IMR-90 (cell line): ENCODE results near the gene CST9. TPM values are rescaled to one million over a fixed set of nuclear protein-coding genes. Genes with fewer than 3 reads are reported as not detected.

Experiments
- ATAC-seq: fragments of 200-7000 bp; cut with Tn5 transposase; 2 replicates; pipeline ENCODE4 v1.9.1; 2020; ENCODE audit warnings: low read depth, mild to moderate bottlenecking, moderate library complexity
- BruUV-seq: library from RNA; stranded (reverse); fragments of 400-500 nt; replicated peaks from 2 replicates; lab custom pipeline; 2021; lab: Mats Ljungman, UMichigan
- CTCF ChIA-PET: fragments of 300-600 bp; formaldehyde crosslinking; extraction: SDS; loops from one replicate; lab custom pipeline; 2021; ENCODE audit warnings: antibody characterized with exemption; lab: Yijun Ruan, JAX
- POLR2A ChIA-PET: fragments of 300-600 bp; sonication (Branson Sonifier 250); formaldehyde crosslinking; loops from one replicate; lab custom pipeline; 2022; ENCODE audit warnings: antibody characterized with exemption; ENCODE audit not compliant: unreplicated experiment; lab: Charles Lee
- DNase-seq: peaks from one replicate; pipeline ENCODE4 v3.0.0; 2013
- H2AFZ ChIP-seq: replicated peaks from 2 replicates; pipeline ENCODE3; 2013; ENCODE audit warnings: low read length, mild to moderate bottlenecking; ENCODE audit not compliant: poor library complexity
- H2AK5ac ChIP-seq: 2 replicates; pipeline ENCODE4 v1.6.1; 2013; ENCODE audit warnings: low read depth, low read length, inconsistent platforms
- H2AK9ac ChIP-seq: replicated peaks from 2 replicates; pipeline ENCODE3; 2013; ENCODE audit warnings: mild to moderate bottlenecking, low read depth, low read length, moderate library complexity; ENCODE audit not compliant: poor library complexity
- H2BK120ac ChIP-seq: 2 replicates; pipeline ENCODE4 v1.6.1; 2013; ENCODE audit warnings: low read depth, low read length, inconsistent platforms
- H2BK15ac ChIP-seq: 3 replicates; pipeline ENCODE4 v1.6.1; 2013; ENCODE audit warnings: low read depth, low read length, inconsistent platforms
- H2BK20ac ChIP-seq: 2 replicates; pipeline ENCODE4 v1.6.1; 2013; ENCODE audit warnings: low read depth, mild to moderate bottlenecking, inconsistent platforms, low read length, moderate library complexity
- H2BK5ac ChIP-seq: 2 replicates; pipeline ENCODE4 v1.6.1; 2013; ENCODE audit warnings: mild to moderate bottlenecking, low read depth, low read length, inconsistent platforms; ENCODE audit not compliant: poor library complexity, severe bottlenecking
- H3K14ac ChIP-seq: replicated peaks from 2 replicates; pipeline ENCODE4 v1.6.1; 2013; ENCODE audit warnings: low read depth, low read length, inconsistent platforms
- H3K18ac ChIP-seq: 2 replicates; pipeline ENCODE4 v1.6.1; 2013; ENCODE audit warnings: low read depth, low read length, control low read depth
- H3K23ac ChIP-seq: 2 replicates; pipeline ENCODE4 v1.6.1; 2013; ENCODE audit warnings: low read depth, low read length, inconsistent platforms
- H3K27ac ChIP-seq: 2 replicates; pipeline ENCODE4 v1.5.1; 2013; ENCODE audit warnings: mild to moderate bottlenecking, control low read depth, low read length; ENCODE audit not compliant: insufficient read depth
- H3K27me3 ChIP-seq: 2 replicates; pipeline ENCODE4 v1.6.1; 2013; ENCODE audit warnings: low read length; ENCODE audit not compliant: control insufficient read depth, insufficient read depth
- H3K36me3 ChIP-seq: 2 replicates; pipeline ENCODE4 v1.6.1; 2013; ENCODE audit warnings: low read length, mixed read lengths; ENCODE audit not compliant: control insufficient read depth, insufficient read depth
- H3K4ac ChIP-seq: 2 replicates; pipeline ENCODE4 v1.6.1; 2013; ENCODE audit warnings: low read depth, low read length, inconsistent platforms
- H3K4me1 ChIP-seq: 2 replicates; pipeline ENCODE4 v1.6.1; 2013; ENCODE audit warnings: low read length, mixed read lengths; ENCODE audit not compliant: control insufficient read depth, insufficient read depth
- H3K4me2 ChIP-seq: 2 replicates; pipeline ENCODE4 v1.6.1; 2013; ENCODE audit warnings: low read depth, mild to moderate bottlenecking, control low read depth, low read length, moderate library complexity
- H3K4me3 ChIP-seq: 2 replicates; pipeline ENCODE4 v1.5.1; 2013; ENCODE audit warnings: low read depth, mild to moderate bottlenecking, control low read depth, low read length, moderate library complexity; ENCODE audit not compliant: insufficient read depth
- H3K56ac ChIP-seq: 2 replicates; pipeline ENCODE4 v1.6.1; 2013; ENCODE audit warnings: low read length, inconsistent platforms; ENCODE audit not compliant: insufficient read depth; ENCODE audit errors: extremely low read depth
- H3K79me1 ChIP-seq, 2 experiments: 2 replicates each; pipeline ENCODE4 v1.6.1; 2013; ENCODE audit warnings: low read length in 2 of 2, inconsistent platforms in 1 of 2, low read depth in 1 of 2
- H3K9ac ChIP-seq: 2 replicates; pipeline ENCODE4 v1.6.1; 2013; ENCODE audit warnings: low read depth, low read length, control low read depth
- H3K9me1 ChIP-seq: 2 replicates; pipeline ENCODE4 v1.6.1; 2013; ENCODE audit warnings: low read length, inconsistent platforms; ENCODE audit not compliant: insufficient read depth
- H3K9me3 ChIP-seq: 2 replicates; pipeline ENCODE4 v1.6.1; 2013; ENCODE audit warnings: low read length; ENCODE audit not compliant: control insufficient read depth, insufficient read depth
- H4K20me1 ChIP-seq: 2 replicates; pipeline ENCODE4 v1.6.1; 2013; ENCODE audit warnings: low read length, inconsistent platforms; ENCODE audit not compliant: insufficient read depth
- H4K5ac ChIP-seq: 2 replicates; pipeline ENCODE4 v1.6.1; 2013; ENCODE audit warnings: mild to moderate bottlenecking, low read depth, low read length, control low read depth
- H4K8ac ChIP-seq, 2 experiments: 2 replicates each; pipeline ENCODE4 v1.6.1; 2013; ENCODE audit warnings: low read depth in 2 of 2, low read length in 2 of 2, control low read depth in 1 of 2, inconsistent platforms in 1 of 2
- H4K91ac ChIP-seq: 2 replicates; pipeline ENCODE4 v1.6.1; 2013; ENCODE audit warnings: low read depth, low read length, inconsistent platforms; ENCODE audit not compliant: insufficient read depth
- BHLHE40 ChIP-seq: fragments of 150-350 bp; IDR thresholded peaks from 2 replicates; pipeline ENCODE4 v1.6.1; 2016; ENCODE audit warnings: mild to moderate bottlenecking, low read depth, low read length
- CEBPB ChIP-seq: IDR thresholded peaks from 2 replicates; pipeline ENCODE4 v1.6.1; 2012; ENCODE audit warnings: low read depth, low read length, improper control_type of control experiment
- CHD1 ChIP-seq: IDR thresholded peaks from 2 replicates; pipeline ENCODE4 v1.6.1; 2012; ENCODE audit warnings: low read depth, low read length, improper control_type of control experiment
- FOS ChIP-seq: fragments of 150-350 bp; IDR thresholded peaks from 2 replicates; pipeline ENCODE4 v1.6.1; 2016; ENCODE audit warnings: low read depth, low read length
- MAFK ChIP-seq: IDR thresholded peaks from 2 replicates; pipeline ENCODE4 v1.6.1; 2012; ENCODE audit warnings: low read depth, low read length, improper control_type of control experiment
- MAZ ChIP-seq: IDR thresholded peaks from 2 replicates; pipeline ENCODE4 v1.6.1; 2012; ENCODE audit warnings: low read depth, mild to moderate bottlenecking, low read length, improper control_type of control experiment, moderate library complexity, borderline replicate concordance
- MXI1 ChIP-seq: IDR thresholded peaks from 2 replicates; pipeline ENCODE4 v1.6.1; 2012; ENCODE audit warnings: low read depth, mild to moderate bottlenecking, low read length, moderate library complexity, borderline replicate concordance
- NFE2L2 ChIP-seq: fragments of 150-350 bp; IDR thresholded peaks from 2 replicates; pipeline ENCODE4 v1.6.1; 2016; ENCODE audit warnings: low read depth, mild to moderate bottlenecking, low read length
- POLR2A ChIP-seq: IDR thresholded peaks from 2 replicates; pipeline ENCODE4 v1.6.1; 2012; ENCODE audit warnings: mild to moderate bottlenecking, low read depth, low read length
- RAD21 ChIP-seq: IDR thresholded peaks from 2 replicates; pipeline ENCODE4 v1.6.1; 2012; ENCODE audit warnings: low read length, improper control_type of control experiment
- RCOR1 ChIP-seq: IDR thresholded peaks from 2 replicates; pipeline ENCODE4 v1.6.1; 2012; ENCODE audit warnings: mild to moderate bottlenecking, low read length, improper control_type of control experiment; ENCODE audit not compliant: insufficient replicate concordance
- RFX5 ChIP-seq: IDR thresholded peaks from 2 replicates; pipeline ENCODE4 v1.8.0; 2012; ENCODE audit warnings: low read depth, mild to moderate bottlenecking, low read length, moderate library complexity
- SMC3 ChIP-seq: fragments of 150-350 bp; IDR thresholded peaks from 2 replicates; pipeline ENCODE4 v1.6.1; 2016; ENCODE audit warnings: low read depth, mild to moderate bottlenecking, antibody characterized with exemption, low read length, moderate library complexity
- USF2 ChIP-seq: fragments of 150-350 bp; IDR thresholded peaks from 2 replicates; pipeline ENCODE4 v1.6.1; 2017; ENCODE audit warnings: mild to moderate bottlenecking, antibody characterized with exemption, low read length, low read depth
- WGBS, 2 experiments: methylation state at CpG; one replicate each; pipeline versions ENCODE4 v1.1.5 to v1.1.7; 2013; ENCODE audit warnings: missing lambda C conversion rate in 2 of 2; ENCODE audit not compliant: insufficient read length in 1 of 2; ENCODE audit errors: extremely low coverage in 2 of 2; 5-methylcytosine and 5-hydroxymethylcytosine counted together
- dilution Hi-C: fragments of 300-500 bp; cut with HindIII; formaldehyde crosslinking; loops from one replicate; pipeline ENCODE4 v1.14.3; 2018; ENCODE audit warnings: low sequenced_read_pairs; ENCODE audit not compliant: unreplicated experiment
- in situ Hi-C: fragments of 300-500 bp; cut with MboI; formaldehyde crosslinking; loops from 3 replicates; pipeline ENCODE4 v1.14.3; 2019; ENCODE audit warnings: low sequenced_read_pairs, inconsistent platforms, mixed read lengths
- intact Hi-C: fragments of 100-400 bp; cut with micrococcal nuclease; formaldehyde crosslinking; loops from 2 replicates; pipeline ENCODE4 v1.10.0; 2022
- polyA plus RNA-seq, 3 experiments: library from polyadenylated mRNA; depleted of rRNA; stranded (reverse); fragments of >200 nt; gene quantifications; 2 replicates each; pipeline ENCODE4 v1.2.3, GENCODE V29; 2012; ENCODE audit warnings: low replicate concordance in 1 of 3
- total RNA-seq: library from RNA; depleted of rRNA; stranded (reverse); fragments of >200 nt; gene quantifications from 2 replicates; pipeline ENCODE4 v1.2.3, GENCODE V29; 2012
- TF ChIP-seq, protein P1 (sequence below): fragments of 150-350 bp; IDR thresholded peaks from 2 replicates; pipeline ENCODE4 v1.6.1; 2016; ENCODE audit warnings: low read depth, mild to moderate bottlenecking, low read length, moderate library complexity, borderline replicate concordance
- TF ChIP-seq, protein P2 (sequence below): conservative IDR thresholded peaks from 2 replicates; pipeline ENCODE4 v1.5.1; 2012; ENCODE audit warnings: mild to moderate bottlenecking, low read depth, low read length, improper control_type of control experiment

CST9 gene
- total and polyA plus RNA-seq, 2 of the 4 experiments (the other 2 are of a cell fraction): not detected

DNA sequence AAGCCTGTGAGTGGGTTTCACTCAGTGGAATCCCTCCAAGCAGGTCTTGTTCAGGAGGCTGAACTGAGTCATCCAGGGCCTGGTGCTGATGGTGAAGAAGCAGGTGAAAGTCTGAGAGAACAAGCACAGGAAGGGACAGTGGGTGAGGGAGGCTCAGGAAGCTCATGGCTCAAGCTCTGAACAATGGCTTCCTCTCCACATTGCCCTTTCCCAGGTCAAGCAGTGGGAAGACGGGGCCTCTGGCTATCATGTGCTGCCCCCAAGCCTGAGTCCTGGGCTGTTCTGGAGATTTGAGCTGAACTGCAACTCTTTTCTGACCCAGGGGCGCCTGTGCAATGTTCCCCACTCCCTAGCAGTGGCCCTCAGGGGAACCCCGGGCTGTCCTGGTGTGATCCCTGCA, 40.8 kb downstream of the CST9 start:
- H3K9me1 ChIP-seq: no peaks in the 10 kb centered on the region
- H3K9ac ChIP-seq: no peak overlapping the region
- H2AK5ac ChIP-seq: no peak overlapping the region
- H3K18ac ChIP-seq: no peak overlapping the region
- H2BK15ac ChIP-seq: no peak overlapping the region
- H3K4ac ChIP-seq: no peak overlapping the region
- H3K79me1 ChIP-seq: no peaks in the 10 kb centered on the region
- H3K4me3 ChIP-seq: no peak overlapping the region
- no CpG with 5 or more reads among the region's 3 CpGs for whole genome bisulfite sequencing, 2 experiments
- dilution Hi-C loops (no loop called here), in situ Hi-C loops (no loop called here), intact Hi-C loops (no loop called here)
- H3K14ac ChIP-seq: no peak overlapping the region
- H3K56ac ChIP-seq: no peak overlapping the region
- ATAC-seq: no peak
- peaks cover 3% of the 10 kb centered on the region for H3K27me3 ChIP-seq
- no TSS peak for BruUV-seq
- H3K23ac ChIP-seq: no peak overlapping the region
- H4K91ac ChIP-seq: no peak overlapping the region
- no peaks in the 10 kb centered on the region for H3K4me1 ChIP-seq
- H4K5ac ChIP-seq: no peak overlapping the region
- DNase-seq: no peak
- H2BK5ac ChIP-seq: no peak overlapping the region
- no peak overlapping the region for H4K8ac ChIP-seq
- ChIA-PET CTCF (no interaction called here), POLR2A (no interaction called here)
- no peak overlapping the region for H3K27ac ChIP-seq
- H2BK120ac ChIP-seq: no peak overlapping the region
- H2AFZ ChIP-seq: no peak overlapping the region
- no peak for TF ChIP-seq NFE2L2
- no peak for TF ChIP-seq POLR2A
- TF ChIP-seq, protein P1, sequence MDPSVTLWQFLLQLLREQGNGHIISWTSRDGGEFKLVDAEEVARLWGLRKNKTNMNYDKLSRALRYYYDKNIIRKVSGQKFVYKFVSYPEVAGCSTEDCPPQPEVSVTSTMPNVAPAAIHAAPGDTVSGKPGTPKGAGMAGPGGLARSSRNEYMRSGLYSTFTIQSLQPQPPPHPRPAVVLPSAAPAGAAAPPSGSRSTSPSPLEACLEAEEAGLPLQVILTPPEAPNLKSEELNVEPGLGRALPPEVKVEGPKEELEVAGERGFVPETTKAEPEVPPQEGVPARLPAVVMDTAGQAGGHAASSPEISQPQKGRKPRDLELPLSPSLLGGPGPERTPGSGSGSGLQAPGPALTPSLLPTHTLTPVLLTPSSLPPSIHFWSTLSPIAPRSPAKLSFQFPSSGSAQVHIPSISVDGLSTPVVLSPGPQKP: no peak
- no peak for TF ChIP-seq USF2
- no peak for TF ChIP-seq RFX5
- no peak for TF ChIP-seq RAD21
- no peak for TF ChIP-seq MAFK
- TF ChIP-seq CHD1: no peak
- TF ChIP-seq BHLHE40: no peak
- TF ChIP-seq RCOR1: no peak
- TF ChIP-seq CEBPB: no peak
- no peak for TF ChIP-seq FOS
- TF ChIP-seq SMC3: no peak
- no peak for TF ChIP-seq MXI1
- TF ChIP-seq MAZ: no peak
- TF ChIP-seq, protein P2, sequence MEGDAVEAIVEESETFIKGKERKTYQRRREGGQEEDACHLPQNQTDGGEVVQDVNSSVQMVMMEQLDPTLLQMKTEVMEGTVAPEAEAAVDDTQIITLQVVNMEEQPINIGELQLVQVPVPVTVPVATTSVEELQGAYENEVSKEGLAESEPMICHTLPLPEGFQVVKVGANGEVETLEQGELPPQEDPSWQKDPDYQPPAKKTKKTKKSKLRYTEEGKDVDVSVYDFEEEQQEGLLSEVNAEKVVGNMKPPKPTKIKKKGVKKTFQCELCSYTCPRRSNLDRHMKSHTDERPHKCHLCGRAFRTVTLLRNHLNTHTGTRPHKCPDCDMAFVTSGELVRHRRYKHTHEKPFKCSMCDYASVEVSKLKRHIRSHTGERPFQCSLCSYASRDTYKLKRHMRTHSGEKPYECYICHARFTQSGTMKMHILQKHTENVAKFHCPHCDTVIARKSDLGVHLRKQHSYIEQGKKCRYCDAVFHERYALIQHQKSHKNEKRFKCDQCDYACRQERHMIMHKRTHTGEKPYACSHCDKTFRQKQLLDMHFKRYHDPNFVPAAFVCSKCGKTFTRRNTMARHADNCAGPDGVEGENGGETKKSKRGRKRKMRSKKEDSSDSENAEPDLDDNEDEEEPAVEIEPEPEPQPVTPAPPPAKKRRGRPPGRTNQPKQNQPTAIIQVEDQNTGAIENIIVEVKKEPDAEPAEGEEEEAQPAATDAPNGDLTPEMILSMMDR: no peak
- no peaks in the 10 kb centered on the region for H3K36me3 ChIP-seq
- no peak overlapping the region for H2AK9ac ChIP-seq
- H3K9me3 ChIP-seq: peaks cover 4% of the 10 kb centered on the region; the same call in 1 of the 2 replicates
- no peak overlapping the region for H2BK20ac ChIP-seq
- H3K4me2 ChIP-seq: no peak overlapping the region
- H4K20me1 ChIP-seq: no peaks in the 10 kb centered on the region
